Kidney glomerular epithelial cell (primary cell): ENCODE data around the gene HTR3C.
A peak's percentile ranks its signal among the peaks of the same experiment; 100 is the strongest.
"Not testable (repeated sequence)": the region's sequence is repeated elsewhere in the genome, so short reads cannot be mapped to it uniquely, and the experiment has no call there.

ENCODE experiments used
- DNase-seq: peaks from one replicate; lab custom pipeline; 2025; lab: John Stamatoyannopoulos, UW

The HTR3C gene, protein sequence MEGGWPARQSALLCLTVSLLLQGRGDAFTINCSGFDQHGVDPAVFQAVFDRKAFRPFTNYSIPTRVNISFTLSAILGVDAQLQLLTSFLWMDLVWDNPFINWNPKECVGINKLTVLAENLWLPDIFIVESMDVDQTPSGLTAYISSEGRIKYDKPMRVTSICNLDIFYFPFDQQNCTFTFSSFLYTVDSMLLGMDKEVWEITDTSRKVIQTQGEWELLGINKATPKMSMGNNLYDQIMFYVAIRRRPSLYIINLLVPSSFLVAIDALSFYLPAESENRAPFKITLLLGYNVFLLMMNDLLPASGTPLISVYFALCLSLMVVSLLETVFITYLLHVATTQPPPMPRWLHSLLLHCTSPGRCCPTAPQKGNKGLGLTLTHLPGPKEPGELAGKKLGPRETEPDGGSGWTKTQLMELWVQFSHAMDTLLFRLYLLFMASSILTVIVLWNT

GRCh38 chr3:184052767-184053166 is at the start of gene HTR3C:
HTR3C (plus strand) TSS chr3:184053047; CDS start chr3:184053081, 34 bp downstream.
- DNase-seq, result no peak

GRCh38 chr3:184003187-184003967 is 49.5 kb upstream of the HTR3C start:
- DNase-seq, result peak; percentile 72

GRCh38 chr3:184004476-184004875 is 48.4 kb upstream of the HTR3C start:
- DNase-seq, result no peak

DNA sequence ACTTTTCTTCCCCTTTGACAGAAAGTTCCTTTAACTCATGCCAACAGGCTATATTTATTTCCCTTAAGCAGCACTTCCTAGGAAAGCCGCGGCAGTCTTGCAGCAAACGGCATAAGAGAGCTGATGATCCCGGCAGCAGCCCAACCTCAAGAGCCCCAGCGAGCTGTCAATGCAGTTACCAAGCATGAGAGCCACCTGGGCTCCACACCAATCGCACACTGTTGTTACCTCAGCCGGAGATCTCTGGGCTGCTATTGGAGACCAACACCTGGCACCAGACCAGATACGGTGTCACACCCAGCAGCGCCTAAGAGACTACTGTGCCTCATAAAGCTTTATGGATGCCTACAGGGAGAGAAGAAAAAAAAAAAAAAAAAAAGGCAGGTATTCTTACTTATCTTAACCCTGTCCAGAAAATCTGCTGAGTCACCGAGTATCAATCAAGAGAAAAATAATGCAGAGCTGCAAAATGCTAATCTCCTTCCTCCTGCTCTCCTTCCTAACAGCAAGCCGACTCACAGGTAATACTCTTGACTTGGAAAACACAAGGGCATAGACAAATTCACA is 46.8 kb upstream of the HTR3C start:
- DNase-seq, result peak; percentile 60

DNA sequence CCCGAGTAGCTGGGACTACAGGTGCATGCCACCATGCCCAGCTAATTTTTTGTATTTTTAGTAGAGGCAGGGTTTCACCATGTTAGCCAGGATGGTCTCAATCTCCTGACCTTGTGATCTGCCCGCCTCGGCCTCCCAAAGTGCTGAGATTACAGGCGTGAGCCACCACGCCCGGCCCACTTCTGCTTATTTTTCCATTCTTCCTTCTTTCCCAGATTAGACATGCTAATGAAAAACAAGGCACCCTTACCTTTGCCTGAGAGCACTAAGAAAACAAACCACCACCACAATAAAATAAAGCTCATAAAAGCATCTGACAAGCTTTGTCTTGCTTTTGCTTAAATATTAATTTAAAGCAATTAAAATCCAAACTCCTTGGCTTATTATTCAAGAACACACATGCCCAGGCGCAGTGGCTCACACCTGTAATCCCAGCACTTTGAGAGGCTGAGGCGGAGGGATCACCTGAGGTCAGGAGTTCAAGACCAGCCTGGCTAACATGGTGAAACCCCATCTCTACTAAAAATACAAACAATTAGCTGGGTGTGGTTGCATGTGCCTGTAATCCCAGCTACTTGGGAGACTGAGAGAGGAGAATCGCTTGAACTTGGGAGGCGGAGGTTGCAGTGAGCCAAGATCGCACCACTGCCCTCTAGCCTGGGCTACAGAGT is 45.6 kb upstream of the HTR3C start:
- not testable (repeated sequence) for DNase-seq

GRCh38 chr3:184008161-184008560 is 44.7 kb upstream of the HTR3C start:
- DNase-seq, result no peak

GRCh38 chr3:184011230-184011876 is 41.5 kb upstream of the HTR3C start:
- DNase-seq, result no peak

DNA sequence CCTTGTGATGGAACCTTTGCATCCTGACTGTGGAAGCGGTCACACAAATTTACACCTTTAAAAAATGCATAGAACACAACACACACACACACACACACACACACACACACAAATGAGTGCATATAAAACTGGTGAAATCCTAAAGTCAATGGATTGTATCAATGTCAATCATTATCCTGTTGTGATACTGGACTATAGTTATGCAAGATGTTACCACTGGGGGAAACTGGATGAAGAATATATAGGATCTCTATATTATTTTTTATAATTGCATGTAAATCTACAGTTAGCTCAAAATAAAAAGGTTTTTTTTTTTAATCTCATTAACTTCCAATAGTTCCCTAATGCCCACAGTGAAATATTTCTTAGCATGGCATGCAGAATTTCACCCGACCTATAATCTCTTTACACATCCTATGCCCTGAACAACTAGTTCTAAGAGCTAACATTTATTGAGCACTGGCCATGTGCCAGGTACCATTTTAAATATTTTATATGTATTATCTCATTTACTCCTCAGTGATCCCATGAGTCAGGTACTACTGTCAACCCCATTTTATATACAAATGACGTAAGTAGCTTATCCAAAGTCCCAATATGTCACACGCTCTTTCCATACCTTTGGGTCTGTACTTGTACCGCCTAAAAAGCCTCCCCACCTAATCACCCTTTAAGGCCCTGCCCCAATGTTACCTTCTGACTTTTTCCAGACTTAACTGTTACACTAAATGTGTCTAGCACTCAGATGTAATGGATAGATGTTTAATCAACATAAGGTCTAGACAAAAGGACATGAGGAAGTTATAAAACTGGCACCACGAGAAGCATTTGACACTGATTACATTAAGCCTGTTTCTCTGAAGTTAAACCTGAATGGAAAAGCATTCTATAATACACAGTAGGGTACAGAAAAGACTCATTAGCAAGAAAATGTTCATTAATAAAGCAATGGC is 40.6 kb upstream of the HTR3C start:
- DNase-seq, result no peak

DNA sequence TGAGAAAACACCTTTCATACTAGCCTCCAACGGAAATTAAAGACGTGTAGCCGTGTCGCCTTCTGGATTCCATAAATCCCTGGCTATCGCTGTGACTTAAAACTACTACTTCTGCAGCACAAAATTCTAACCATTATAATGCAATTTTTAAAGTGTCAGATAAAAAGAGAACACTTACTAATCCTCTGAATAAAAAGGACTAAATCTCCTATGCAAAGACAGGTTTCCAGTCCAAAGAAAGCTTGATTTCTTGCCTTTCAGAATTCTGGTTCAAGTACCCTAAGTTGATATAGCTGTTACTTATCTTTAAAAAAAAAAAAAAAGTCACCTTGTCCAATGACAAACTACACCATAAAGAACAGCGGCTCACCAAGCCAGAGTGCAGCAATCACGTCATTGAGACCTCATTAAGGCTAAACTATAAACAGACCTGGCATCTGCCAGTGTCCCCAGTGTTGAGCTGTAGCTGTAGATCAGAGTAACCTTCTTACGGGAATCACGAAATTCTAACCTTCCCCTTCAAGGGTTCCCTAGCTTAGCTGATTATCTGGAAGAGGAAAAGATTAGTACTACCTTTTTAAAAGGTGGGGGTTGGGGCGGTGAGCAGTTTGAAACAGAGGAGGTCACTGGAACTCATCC is 37.3 kb upstream of the HTR3C start:
- no peak for DNase-seq

DNA sequence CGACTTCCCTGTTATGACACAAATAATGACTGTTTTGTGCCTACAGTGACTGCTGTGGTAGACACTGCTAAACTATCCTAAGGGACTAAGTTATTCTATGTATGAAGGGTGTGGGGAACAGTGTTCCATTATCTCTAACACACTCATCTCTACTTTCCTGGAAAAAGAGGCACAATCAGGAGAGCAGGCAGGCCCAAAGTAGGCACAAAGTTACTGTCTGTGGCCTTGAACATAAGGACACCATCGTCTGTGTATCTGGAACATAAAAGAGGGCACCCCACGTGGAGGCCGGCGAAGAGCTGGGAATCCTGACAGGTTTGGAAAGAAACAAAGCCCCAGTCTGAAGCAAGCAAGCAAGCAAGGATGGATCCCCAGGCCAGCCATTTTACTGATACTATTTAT is 36.7 kb upstream of the HTR3C start:
- DNase-seq, result no peak

DNA sequence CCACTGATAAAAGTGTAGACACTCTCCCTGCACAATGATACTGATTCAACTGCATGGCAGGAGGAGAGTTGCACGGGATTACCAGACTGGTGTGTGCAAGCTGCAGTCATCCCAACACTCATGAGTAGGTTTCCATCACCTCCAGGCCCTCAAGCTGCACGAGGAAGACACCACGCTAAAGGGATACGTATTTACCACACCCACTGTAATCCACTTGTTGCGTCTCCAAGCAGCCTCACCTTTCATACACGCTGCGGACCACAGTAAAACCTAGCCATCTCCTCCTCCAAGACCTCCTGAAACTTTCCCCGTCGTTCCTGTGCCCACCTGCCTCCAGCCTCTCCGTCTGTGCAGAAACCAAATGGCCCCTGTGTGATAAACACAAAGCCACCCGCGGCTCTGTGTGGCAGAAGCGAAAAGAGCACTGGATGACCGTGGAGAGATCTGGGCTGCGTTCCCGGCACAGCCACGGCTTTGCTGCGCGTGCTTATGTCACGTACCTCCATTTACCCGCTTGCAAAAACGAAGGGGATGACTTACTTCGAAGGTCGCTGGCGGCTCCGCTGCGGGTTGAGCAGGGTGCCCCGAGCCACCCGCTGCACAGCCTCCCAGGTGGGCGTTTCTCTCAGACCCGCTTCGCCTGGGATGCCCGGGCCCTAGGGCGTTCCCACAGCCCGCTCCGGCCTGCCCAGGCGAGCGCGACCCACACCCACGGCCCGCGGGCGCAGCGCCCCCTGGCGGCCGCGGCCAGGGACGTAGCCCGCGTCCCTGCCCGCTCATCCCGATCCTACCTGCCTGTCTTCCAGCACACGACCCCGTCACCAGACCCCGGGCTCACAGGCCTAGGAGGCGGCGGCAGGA is 35.8 kb upstream of the HTR3C start:
- DNase-seq, result peak; percentile 29

GRCh38 chr3:184017672-184018423 is 35.0 kb upstream of the HTR3C start, which contains the start of gene ABCC5:
ABCC5 (minus strand) TSS chr3:184017884; CDS start chr3:184014392, 3,492 bp downstream.
- peak; percentile 86 for DNase-seq

DNA sequence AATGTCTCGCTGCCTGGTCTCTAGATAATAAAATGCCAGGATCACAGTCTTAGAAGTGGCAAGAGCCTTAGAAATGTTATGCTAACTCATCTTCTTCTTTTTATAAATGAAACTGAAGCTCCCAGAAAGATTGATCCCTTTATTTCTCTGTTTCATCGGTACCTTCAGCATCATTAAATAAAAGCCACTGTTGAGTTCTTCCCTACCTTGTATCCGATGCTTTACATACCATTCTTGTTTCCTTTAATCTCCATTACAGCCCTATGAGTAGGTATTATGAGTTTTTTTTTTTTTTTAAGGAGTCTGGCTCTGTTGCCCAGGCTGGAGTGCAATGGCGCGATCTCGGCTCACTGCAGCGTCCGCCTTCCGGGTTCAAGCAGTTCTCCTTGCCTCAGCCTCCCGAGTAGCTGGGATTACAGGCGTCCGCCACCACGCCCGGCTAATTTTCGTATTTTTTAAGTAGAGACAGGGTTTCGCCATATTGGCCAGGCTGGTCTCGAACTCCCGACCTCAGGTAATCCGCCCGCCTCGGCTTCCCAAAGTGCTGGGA is 34.3 kb upstream of the HTR3C start:
- DNase-seq, result no peak

DNA sequence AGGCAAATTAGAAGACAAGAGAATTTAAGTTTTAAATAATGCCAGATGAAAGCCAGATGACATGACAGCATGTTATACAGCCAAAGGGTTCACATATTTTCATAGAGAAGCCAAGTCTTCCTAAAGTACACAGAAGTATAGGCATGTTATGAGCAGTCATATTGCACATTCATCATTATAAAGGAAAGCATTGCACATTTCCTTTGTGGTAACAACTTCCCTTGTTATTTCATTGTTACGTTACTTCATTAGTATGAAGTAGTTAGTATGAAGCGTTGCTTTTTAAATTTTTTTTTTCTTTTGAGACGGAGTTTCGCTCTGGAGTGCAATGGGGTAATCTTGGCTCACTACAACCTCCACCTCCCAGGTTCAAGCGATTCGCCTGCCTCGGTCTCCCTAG is 30.5 kb upstream of the HTR3C start:
- no peak for DNase-seq

GRCh38 chr3:184025256-184025655 is 27.6 kb upstream of the HTR3C start:
- DNase-seq, result not testable (repeated sequence)

DNA sequence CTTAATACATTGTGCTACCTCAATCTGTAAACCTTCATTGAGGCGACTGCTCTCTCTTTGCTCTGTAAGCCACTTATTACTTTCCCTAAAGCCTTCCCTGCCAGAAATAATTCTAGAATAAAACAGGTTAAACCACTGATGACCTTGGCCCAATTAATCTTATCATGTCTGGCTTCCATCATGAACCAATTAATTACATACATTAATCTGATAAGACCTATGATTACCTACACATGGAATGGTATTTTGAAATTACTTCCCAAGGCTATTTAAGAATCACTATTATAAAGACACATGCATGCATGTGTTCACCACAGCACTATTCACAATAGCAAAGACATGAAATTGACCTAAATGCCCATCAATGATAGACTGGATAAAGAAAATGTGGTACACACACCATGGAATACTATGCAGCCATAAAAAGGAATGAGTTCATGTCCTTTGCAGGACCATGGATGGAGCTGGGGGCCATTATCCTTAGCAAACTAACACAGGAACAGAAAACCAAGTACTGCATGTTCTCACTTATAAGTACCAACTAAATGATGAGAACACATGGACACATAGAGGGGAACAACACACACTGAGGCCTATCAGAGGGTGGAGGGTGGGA is 24.5 kb upstream of the HTR3C start:
- not testable (repeated sequence) for DNase-seq

DNA sequence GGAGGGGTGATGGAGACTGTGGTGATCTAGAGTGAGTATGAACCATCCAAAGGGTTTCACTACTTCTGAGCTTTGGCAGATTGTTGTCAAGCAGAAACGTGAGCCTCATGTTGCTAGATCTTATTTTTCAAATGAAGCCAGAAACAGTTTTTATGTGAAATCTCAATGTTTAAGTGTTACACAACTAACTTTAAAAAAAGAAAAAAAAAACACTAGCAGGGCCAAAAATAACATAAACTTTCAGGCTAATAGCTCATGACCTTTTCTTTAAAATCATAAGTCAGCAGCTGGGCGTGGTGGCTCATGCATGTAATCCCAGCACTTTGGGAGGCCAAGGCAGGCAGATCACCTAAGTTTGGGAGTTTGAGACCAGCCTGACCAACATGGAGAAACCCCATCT is 23.4 kb upstream of the HTR3C start:
- no peak for DNase-seq
